Liver (tissue), 3 donors: ENCODE data around the gene CACNA1A.

Experiments used
- JUND ChIP-seq, 2 donors: IDR thresholded peaks; 2 replicates each; pipeline ENCODE4 v1.6.1; 2016; ENCODE audit warnings: antibody characterized with exemption in 2 of 2
- TAF1 ChIP-seq: conservative IDR thresholded peaks from 2 replicates; pipeline ENCODE4 v1.6.1; 2016; ENCODE audit warnings: antibody characterized with exemption, mild to moderate bottlenecking
- TF ChIP-seq, protein P1 (sequence below): fragments of 150-350 bp; IDR thresholded peaks from 2 replicates; pipeline ENCODE4 v1.5.1; 2017; ENCODE audit warnings: improper control_type of control experiment, low read depth, low read length; ENCODE audit not compliant: missing input control
- donor health status: healthy.
- donor health status: healthy.

DNA sequence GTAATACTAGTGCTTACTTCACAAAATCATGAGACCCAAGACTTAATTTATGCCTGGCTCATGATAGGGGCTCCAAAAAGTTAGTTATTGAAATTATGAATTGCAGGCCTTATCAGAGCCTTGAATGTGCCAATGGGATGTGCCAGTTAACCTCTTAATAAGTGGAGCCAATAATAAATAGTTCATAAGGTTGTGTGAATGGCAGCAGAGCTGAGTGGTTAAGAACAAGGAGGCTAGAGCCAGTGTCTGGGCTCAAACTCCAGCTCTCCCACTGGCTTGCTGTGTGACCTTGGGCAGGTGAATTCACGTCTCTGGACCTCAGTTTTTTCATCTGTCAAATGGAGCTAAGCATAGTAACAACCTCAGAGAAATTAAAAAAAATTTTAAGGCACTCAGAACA, 222.4 kb downstream of the CACNA1A start:
- TF ChIP-seq, protein P1, sequence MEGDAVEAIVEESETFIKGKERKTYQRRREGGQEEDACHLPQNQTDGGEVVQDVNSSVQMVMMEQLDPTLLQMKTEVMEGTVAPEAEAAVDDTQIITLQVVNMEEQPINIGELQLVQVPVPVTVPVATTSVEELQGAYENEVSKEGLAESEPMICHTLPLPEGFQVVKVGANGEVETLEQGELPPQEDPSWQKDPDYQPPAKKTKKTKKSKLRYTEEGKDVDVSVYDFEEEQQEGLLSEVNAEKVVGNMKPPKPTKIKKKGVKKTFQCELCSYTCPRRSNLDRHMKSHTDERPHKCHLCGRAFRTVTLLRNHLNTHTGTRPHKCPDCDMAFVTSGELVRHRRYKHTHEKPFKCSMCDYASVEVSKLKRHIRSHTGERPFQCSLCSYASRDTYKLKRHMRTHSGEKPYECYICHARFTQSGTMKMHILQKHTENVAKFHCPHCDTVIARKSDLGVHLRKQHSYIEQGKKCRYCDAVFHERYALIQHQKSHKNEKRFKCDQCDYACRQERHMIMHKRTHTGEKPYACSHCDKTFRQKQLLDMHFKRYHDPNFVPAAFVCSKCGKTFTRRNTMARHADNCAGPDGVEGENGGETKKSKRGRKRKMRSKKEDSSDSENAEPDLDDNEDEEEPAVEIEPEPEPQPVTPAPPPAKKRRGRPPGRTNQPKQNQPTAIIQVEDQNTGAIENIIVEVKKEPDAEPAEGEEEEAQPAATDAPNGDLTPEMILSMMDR: no peak
- no peak for TF ChIP-seq TAF1
- TF ChIP-seq JUND (IDR thresholded peaks at IDR 0.05): no peak
